Measurements from ENCODE around the gene ARID1B.

- no peak for TF ChIP-seq CTCF (IDR thresholded peaks at IDR 0.05 in 8 of 11, conservative IDR thresholded peaks at IDR 0.05 in 3 of 11)
- TF ChIP-seq POLR2AphosphoS5 (IDR thresholded peaks at IDR 0.05), result no peak
Observed at GRCh38 chr6:156793200-156793599, 16.0 kb downstream of the ARID1B start.
